ENCODE measurements around the gene XKR7.

XKR7 gene

DNA sequence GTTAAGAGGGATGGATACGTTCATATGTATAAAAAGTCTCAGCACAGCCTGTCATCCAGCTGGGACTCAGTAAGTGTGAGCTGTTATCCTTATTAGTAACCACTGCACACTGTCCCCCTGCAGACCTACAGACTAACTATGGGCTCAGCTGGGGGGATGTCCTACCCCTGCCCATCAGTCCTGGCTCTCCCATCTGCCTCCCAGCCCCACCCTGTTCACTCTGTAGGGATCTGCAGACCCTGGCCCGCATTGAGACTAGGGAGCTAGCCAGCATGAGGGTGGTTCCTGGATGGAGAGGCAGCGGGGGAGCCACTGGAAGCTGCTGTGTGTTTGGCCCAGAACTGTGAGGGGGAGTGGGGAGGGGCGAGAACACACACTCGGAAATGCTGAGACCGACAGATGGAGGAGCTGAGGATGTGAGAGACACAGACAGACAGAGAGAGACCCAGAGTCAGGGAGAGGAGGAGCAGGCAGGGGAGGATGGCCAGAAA lies 17.1 kb downstream of the XKR7 start:
- no peak for DNase-seq

DNA sequence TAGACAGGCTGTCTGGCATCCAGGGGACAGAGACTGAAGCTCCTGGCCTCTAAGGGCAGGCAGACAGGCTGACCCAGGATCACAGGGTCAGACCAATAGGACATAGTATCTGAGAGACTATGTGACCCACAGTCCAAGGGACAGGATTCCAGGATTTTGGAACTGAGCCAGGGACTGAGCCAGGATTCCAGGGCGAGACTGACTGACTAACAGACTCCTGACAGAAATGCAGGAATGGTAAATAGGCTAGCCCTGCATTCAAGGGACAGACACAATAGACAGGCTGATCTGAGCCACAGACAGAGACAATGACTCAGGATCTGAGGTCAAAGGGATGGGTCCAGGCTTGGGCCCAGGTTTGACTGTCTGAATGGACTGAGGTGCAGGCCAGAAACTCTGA lies 19.8 kb downstream of the XKR7 start:
- DNase-seq: no peak

- no peak for DNase-seq
Observed at GRCh38 chr20:31988430-31989015, 20.6 kb downstream of the XKR7 start.

DNA sequence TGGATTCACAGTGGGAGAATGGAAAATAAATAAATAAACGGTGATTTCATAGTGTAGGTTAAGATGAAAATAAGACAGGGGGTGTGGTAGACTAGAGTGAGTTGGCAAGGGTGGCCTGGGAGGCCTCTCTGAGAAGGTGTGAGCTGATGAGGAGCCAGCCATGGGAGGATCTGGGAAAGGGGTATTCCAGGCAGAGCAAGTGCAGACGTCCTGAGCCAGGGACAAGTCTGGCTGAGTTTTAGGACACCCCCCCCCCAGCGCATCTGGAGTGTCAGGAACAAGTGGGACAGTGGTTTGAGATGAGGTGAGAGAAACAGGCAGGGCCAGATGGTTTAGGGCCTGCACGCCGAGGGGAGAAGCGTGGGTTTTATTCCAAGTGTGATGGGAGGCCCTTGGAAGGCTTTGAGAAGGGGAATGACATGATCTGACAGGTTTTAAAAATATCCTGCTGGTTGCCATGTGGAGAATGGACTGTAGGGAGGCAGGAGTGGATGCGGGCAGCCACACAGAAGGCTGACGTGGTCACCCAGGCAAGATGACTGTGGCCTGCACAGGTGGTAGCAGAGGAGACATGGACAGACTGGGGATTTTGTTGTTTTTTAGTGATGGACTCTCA lies 21.2 kb downstream of the XKR7 start:
- DNase-seq: no peak

- no peak for DNase-seq
Observed at GRCh38 chr20:31990641-31991338, 22.8 kb downstream of the XKR7 start.

- DNase-seq: no peak
Observed at GRCh38 chr20:31991339-31991705, 23.4 kb downstream of the XKR7 start.

GRCh38 chr20:31992086-31992485 lies 24.1 kb downstream of the XKR7 start:
- DNase-seq: no peak

DNA sequence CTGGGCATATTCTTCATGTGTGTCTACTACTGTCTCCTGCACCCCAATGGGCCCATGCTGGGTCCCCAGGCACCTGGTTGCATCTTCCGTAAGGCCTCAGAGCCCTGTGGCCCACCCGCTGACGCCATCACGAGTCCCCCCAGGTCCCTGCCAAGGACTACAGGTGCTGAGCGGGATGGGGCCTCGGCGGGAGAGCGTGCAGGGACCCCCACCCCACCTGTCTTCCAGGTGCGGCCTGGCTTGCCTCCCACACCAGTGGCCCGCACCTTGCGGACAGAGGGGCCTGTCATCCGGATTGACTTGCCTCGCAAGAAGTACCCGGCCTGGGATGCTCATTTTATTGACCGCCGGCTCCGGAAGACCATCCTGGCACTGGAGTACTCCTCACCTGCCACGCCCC lies 29.0 kb downstream of the XKR7 start:
- no peak for DNase-seq

DNA sequence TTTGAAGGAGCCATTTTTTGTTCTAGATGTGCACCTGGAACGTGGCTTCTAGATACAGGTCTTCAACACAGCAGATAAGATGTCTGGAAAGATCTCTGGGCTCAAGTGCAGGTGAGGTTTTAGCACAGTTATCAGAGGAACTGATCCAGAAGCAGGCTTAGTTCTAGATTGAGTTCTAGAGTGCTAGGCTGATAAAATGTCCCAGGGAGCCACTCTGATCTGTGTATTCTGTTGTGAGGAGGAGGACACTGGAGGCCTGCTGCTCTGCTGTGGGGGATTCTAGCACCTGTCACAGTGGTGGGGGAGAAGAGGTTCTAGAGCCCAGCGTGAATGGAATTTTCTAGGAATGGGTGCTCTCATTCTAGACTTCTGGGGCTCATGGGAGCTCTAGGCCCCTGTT lies 30.3 kb downstream of the XKR7 start:
- no peak for DNase-seq

- DNase-seq: no peak
Observed at GRCh38 chr20:32003325-32003724, 35.4 kb downstream of the XKR7 start.

DNA sequence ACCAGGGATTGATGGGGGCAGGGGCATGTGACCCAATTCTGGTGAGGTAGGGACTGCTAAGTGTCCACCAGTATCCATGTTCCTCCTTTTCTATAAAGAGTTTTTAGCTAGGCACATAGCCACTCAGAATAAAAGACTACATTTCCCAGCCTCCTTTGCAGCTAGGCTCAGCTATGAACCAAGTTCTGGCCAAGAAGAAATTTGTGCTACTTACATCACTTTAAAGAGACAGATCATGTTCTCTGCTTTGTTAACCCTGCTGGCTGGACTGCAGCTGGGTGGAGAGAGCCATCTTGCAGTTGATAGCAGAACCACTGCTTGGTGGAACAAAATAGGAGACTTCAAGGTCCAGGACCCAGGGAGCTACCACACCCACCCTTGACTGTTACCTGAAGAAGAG lies 37.0 kb downstream of the XKR7 start:
- DNase-seq: no peak

GRCh38 chr20:32006053-32006452 lies 38.1 kb downstream of the XKR7 start:
- no peak for DNase-seq

GRCh38 chr20:32006841-32007786 lies 39.2 kb downstream of the XKR7 start:
- no peak for DNase-seq

- DNase-seq: no peak
Observed at GRCh38 chr20:32007787-32008616, 40.1 kb downstream of the XKR7 start.

GRCh38 chr20:32009564-32009963 lies 41.6 kb downstream of the XKR7 start:
- DNase-seq: no peak

- DNase-seq: no peak
Observed at GRCh38 chr20:32010101-32010500, 42.1 kb downstream of the XKR7 start, which contains the start of gene CCM2L. TSS of gene CCM2L (plus strand) at chr20:32010438. CDS start at chr20:32010455, 17 bp downstream.

GRCh38 chr20:32010666-32011065 lies 42.7 kb downstream of the XKR7 start:
- DNase-seq: no peak

DNA sequence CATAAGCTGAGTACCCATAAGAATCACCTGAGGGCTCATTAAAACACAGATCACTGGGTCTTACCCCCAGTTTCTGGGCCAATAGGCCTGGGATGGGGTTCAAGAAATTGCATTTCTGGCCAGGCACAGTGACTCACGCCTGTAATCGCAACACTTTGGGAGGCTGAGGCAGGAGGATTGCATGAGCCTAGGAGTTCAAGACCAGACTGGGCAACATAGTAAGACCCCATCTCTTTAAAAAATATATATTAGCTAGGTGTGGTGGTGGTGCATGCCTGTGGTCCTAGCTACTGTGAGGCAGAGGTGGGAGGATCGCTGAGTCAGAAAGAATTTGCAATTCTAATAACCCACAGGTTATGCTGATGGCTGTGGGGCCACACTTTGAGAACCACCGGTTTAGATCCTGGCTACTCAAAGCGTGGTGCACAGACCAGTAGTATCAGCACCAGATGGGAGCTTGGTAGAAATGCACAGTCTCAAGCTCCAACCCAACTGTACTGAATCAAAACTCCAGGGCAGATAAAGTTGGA lies 44.3 kb downstream of the XKR7 start:
- DNase-seq: peak; percentile 44

GRCh38 chr20:32013326-32013725 lies 45.4 kb downstream of the XKR7 start:
- DNase-seq: no peak

DNA sequence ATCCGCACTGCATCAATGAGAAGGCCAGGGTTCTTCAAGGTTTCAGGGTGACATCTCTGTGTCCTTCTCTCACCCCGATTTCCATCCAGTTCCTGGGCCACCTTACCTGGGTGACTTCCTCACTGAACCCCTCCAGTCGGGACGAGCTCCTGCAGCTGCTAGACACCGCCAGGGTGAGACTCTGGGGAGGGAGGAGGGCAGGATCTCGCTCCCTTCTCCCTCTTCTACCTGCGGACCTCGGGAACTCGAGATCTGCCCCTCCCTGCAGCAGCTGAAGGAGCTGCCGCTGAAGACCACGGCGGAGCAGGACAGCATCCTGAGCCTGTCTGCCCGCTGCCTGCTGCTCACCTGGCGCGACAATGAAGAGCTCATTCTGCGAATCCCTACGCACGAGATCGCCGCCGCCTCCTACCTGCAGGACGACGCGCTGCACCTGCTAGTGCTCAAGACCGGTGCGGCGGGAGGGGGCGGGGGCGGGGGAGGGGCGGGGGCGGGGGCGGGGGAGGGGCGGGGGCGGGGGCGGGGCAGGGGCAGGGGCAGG lies 49.8 kb downstream of the XKR7 start:
- peak; percentile 94 for DNase-seq

Data from NCI-H526 treated with DMSO at 0.1 percent for 48 hours (cell line).